H54 (cell line): ENCODE data around the gene BABAM2.
"Not testable (repeated sequence)": the region's sequence is repeated elsewhere in the genome, so short reads cannot be mapped to it uniquely, and the experiment has no call there.

ENCODE experiments used
- DNase-seq: peaks from one replicate; pipeline ENCODE4 v3.0.0; 2011; ENCODE audit warnings: low spot score, mixed read lengths; ENCODE audit not compliant: insufficient read length
- FAIRE-seq: peaks from 3 replicates; lab custom pipeline; 2011; peaks lifted over from hg19 to GRCh38; lab: Jason Lieb, UNC
- POLR2A ChIP-seq: IDR thresholded peaks from 2 replicates; pipeline ENCODE4 v1.6.1; 2011; ENCODE audit warnings: low read depth, mild to moderate bottlenecking, low read length

BABAM2 gene

GRCh38 chr2:28367667-28368356, 477.3 kb downstream of the BABAM2 start:
- no peak for DNase-seq
- FAIRE-seq = no peak
- no peak for TF ChIP-seq POLR2A

- TF ChIP-seq POLR2A = no peak
- FAIRE-seq (no peak), DNase-seq (no peak)
These were observed 477.8 kb downstream of the BABAM2 start for GRCh38 chr2:28368357-28368798.

- TF ChIP-seq POLR2A = no peak
- FAIRE-seq = no peak
- DNase-seq = no peak
These were observed 478.8 kb downstream of the BABAM2 start for GRCh38 chr2:28369358-28369757.

- FAIRE-seq (no peak), DNase-seq (no peak)
- no peak for TF ChIP-seq POLR2A
These were observed 479.8 kb downstream of the BABAM2 start for GRCh38 chr2:28370354-28370753.

GRCh38 chr2:28371728-28372127, 481.2 kb downstream of the BABAM2 start:
- DNase-seq, FAIRE-seq: not testable (repeated sequence)

- no peak for FAIRE-seq
- no peak for DNase-seq
- no peak for TF ChIP-seq POLR2A
These were observed 483.3 kb downstream of the BABAM2 start for GRCh38 chr2:28373854-28374253.

- FAIRE-seq (no peak), DNase-seq (no peak)
- TF ChIP-seq POLR2A = no peak
These were observed 483.8 kb downstream of the BABAM2 start for GRCh38 chr2:28374331-28374730.

GRCh38 chr2:28375236-28375635, 484.7 kb downstream of the BABAM2 start:
- no peak for DNase-seq
- no peak for FAIRE-seq
- no peak for TF ChIP-seq POLR2A

GRCh38 chr2:28375742-28376631, 485.5 kb downstream of the BABAM2 start:
- DNase-seq (no peak), FAIRE-seq (no peak)
- no peak for TF ChIP-seq POLR2A

GRCh38 chr2:28377195-28377816, 486.8 kb downstream of the BABAM2 start:
- DNase-seq (no peak), FAIRE-seq (no peak)
- TF ChIP-seq POLR2A = no peak

- FAIRE-seq = no peak
- no peak for DNase-seq
- TF ChIP-seq POLR2A = no peak
These were observed 487.6 kb downstream of the BABAM2 start for GRCh38 chr2:28377984-28378678.

- no peak for TF ChIP-seq POLR2A
- DNase-seq (no peak), FAIRE-seq (no peak)
These were observed 488.4 kb downstream of the BABAM2 start for GRCh38 chr2:28378679-28379584.

- DNase-seq (no peak), FAIRE-seq (no peak)
- no peak for TF ChIP-seq POLR2A
These were observed 489.7 kb downstream of the BABAM2 start for GRCh38 chr2:28380219-28380618.
